GM23338 (cell line): ENCODE results near the gene AMPD3.

ENCODE experiments used
- EZH2 ChIP-seq: fragments of 200-600 bp; sonication (generic); IDR thresholded peaks from one replicate; pipeline ENCODE4 v1.8.0; 2017; ENCODE audit warnings: antibody characterized with exemption, mild to moderate bottlenecking, low read depth; ENCODE audit not compliant: unreplicated experiment
- JUNB ChIP-seq: IDR thresholded peaks from one replicate; pipeline ENCODE4 v1.6.1; 2016; ENCODE audit warnings: antibody characterized with exemption; ENCODE audit not compliant: unreplicated experiment
- POLR2AphosphoS5 ChIP-seq: IDR thresholded peaks from 2 replicates; pipeline ENCODE4 v1.6.1; 2016; ENCODE audit warnings: antibody characterized with exemption, low read depth
- TF ChIP-seq, protein P1 (sequence below), 2 experiments: fragments of 200-600 bp in 1 of 2; sonication (generic) in 1 of 2; conservative IDR thresholded peaks; 2 replicates each; pipeline versions ENCODE4 v1.5.1 to v1.6.1; 2016 to 2017; ENCODE audit warnings: antibody characterized with exemption in 2 of 2, low read depth in 2 of 2, mild to moderate bottlenecking in 2 of 2, moderate library complexity in 1 of 2
- TF ChIP-seq, protein P2 (sequence below): IDR thresholded peaks from 2 replicates; pipeline ENCODE4 v1.6.1; 2016; ENCODE audit warnings: antibody characterized with exemption
- TF ChIP-seq, protein P3 (sequence below): IDR thresholded peaks from one replicate; pipeline ENCODE4 v1.6.1; 2018; ENCODE audit warnings: antibody characterized with exemption; ENCODE audit not compliant: unreplicated experiment

DNA sequence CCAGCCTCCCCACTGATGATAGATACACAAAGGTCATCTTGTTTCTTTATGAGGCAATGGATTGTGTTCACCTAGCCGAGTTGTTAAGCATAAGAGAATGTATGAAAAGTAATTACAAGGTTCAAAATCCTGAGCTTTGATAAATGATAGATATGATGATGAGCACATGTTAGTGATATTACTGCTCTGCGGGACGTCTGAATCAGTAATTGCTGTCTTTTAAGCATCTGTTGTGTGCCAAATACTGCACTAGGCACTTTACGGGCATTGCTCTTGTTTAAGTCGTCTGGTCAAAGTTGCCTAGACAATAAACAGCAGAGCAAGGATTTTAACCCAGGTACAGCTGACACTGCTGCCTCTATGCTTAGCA is 86.5 kb downstream of the AMPD3 start:
- TF ChIP-seq, protein P1, sequence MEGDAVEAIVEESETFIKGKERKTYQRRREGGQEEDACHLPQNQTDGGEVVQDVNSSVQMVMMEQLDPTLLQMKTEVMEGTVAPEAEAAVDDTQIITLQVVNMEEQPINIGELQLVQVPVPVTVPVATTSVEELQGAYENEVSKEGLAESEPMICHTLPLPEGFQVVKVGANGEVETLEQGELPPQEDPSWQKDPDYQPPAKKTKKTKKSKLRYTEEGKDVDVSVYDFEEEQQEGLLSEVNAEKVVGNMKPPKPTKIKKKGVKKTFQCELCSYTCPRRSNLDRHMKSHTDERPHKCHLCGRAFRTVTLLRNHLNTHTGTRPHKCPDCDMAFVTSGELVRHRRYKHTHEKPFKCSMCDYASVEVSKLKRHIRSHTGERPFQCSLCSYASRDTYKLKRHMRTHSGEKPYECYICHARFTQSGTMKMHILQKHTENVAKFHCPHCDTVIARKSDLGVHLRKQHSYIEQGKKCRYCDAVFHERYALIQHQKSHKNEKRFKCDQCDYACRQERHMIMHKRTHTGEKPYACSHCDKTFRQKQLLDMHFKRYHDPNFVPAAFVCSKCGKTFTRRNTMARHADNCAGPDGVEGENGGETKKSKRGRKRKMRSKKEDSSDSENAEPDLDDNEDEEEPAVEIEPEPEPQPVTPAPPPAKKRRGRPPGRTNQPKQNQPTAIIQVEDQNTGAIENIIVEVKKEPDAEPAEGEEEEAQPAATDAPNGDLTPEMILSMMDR (conservative IDR thresholded peaks at IDR 0.05; ENCODE audit: low read depth in 2 of 2) = no peak
- TF ChIP-seq, protein P2, sequence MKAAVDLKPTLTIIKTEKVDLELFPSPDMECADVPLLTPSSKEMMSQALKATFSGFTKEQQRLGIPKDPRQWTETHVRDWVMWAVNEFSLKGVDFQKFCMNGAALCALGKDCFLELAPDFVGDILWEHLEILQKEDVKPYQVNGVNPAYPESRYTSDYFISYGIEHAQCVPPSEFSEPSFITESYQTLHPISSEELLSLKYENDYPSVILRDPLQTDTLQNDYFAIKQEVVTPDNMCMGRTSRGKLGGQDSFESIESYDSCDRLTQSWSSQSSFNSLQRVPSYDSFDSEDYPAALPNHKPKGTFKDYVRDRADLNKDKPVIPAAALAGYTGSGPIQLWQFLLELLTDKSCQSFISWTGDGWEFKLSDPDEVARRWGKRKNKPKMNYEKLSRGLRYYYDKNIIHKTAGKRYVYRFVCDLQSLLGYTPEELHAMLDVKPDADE = no peak
- TF ChIP-seq EZH2 (no peak), POLR2AphosphoS5 (no peak), JUNB (no peak)
- TF ChIP-seq, protein P3, sequence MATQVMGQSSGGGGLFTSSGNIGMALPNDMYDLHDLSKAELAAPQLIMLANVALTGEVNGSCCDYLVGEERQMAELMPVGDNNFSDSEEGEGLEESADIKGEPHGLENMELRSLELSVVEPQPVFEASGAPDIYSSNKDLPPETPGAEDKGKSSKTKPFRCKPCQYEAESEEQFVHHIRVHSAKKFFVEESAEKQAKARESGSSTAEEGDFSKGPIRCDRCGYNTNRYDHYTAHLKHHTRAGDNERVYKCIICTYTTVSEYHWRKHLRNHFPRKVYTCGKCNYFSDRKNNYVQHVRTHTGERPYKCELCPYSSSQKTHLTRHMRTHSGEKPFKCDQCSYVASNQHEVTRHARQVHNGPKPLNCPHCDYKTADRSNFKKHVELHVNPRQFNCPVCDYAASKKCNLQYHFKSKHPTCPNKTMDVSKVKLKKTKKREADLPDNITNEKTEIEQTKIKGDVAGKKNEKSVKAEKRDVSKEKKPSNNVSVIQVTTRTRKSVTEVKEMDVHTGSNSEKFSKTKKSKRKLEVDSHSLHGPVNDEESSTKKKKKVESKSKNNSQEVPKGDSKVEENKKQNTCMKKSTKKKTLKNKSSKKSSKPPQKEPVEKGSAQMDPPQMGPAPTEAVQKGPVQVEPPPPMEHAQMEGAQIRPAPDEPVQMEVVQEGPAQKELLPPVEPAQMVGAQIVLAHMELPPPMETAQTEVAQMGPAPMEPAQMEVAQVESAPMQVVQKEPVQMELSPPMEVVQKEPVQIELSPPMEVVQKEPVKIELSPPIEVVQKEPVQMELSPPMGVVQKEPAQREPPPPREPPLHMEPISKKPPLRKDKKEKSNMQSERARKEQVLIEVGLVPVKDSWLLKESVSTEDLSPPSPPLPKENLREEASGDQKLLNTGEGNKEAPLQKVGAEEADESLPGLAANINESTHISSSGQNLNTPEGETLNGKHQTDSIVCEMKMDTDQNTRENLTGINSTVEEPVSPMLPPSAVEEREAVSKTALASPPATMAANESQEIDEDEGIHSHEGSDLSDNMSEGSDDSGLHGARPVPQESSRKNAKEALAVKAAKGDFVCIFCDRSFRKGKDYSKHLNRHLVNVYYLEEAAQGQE = no peak
